K562 (cell line): Measurements from ENCODE around the gene MARCHF7. TPM values are rescaled to one million over a fixed set of nuclear protein-coding genes. Genes with fewer than 3 reads are reported as not detected.

Experiments used
- ATAC-seq: fragments of 200-7000 bp; cut with Tn5 transposase; 3 replicates; pipeline ENCODE4 v1.9.1; 2020; ENCODE audit warnings: moderate library complexity
- BruUV-seq: library from RNA; stranded (reverse); fragments of 400-500 nt; replicated peaks from 2 replicates; lab custom pipeline; 2021; lab: Mats Ljungman, UMichigan
- CTCF ChIA-PET: fragments of 300-600 bp; formaldehyde crosslinking; extraction: SDS; loops from one replicate; lab custom pipeline; 2021; ENCODE audit warnings: low intra/inter-chr PET ratio; lab: Yijun Ruan, JAX
- POLR2A ChIA-PET: fragments of 300-600, 350-650 bp; sonication (Branson Sonifier 250); formaldehyde crosslinking; extraction: SDS; loops from one replicate; lab custom pipeline; 2021; ENCODE audit warnings: antibody characterized with exemption, inconsistent platforms; lab: Yijun Ruan, JAX
- DNase-seq, 4 experiments: peaks; one replicate each; pipeline versions ENCODE4 v3.0.0 to v3.0.0-alpha.2; 2011 to 2018; ENCODE audit warnings: low spot score in 3 of 4, mixed read lengths in 3 of 4; ENCODE audit errors: extremely low read depth in 1 of 4
- FAIRE-seq: peaks from 2 replicates; lab custom pipeline; 2011; peaks lifted over from hg19 to GRCh38; lab: Jason Lieb, UNC
- H2AFZ ChIP-seq: 2 replicates; pipeline ENCODE4 v1.6.0; 2011; ENCODE audit warnings: low read depth, low read length, control low read depth, inconsistent platforms
- H3K27ac ChIP-seq: fragments of 200-600 bp; 3 replicates; pipeline ENCODE4 v1.8.0; 2011; ENCODE audit warnings: low read depth, mild to moderate bottlenecking, control low read depth, inconsistent platforms, low read length, moderate library complexity, mixed read lengths; ENCODE audit errors: extremely low read depth
- H3K27me3 ChIP-seq, 2 experiments: fragments of 300-600 bp in 1 of 2; 2 replicates in 1 of 2; 3 replicates in 1 of 2; pipeline versions ENCODE4 v1.6.0 to v1.8.0; 2011; ENCODE audit warnings: inconsistent platforms in 2 of 2, low read length in 2 of 2, mild to moderate bottlenecking in 1 of 2, mixed read lengths in 1 of 2, moderate library complexity in 1 of 2; ENCODE audit not compliant: control insufficient read depth in 2 of 2, insufficient read depth in 2 of 2
- H3K36me3 ChIP-seq: fragments of 300-600 bp; 3 replicates; pipeline ENCODE4 v1.8.0; 2011; ENCODE audit warnings: mild to moderate bottlenecking, low read length, inconsistent platforms; ENCODE audit not compliant: control insufficient read depth, insufficient read depth
- H3K4me1 ChIP-seq, 2 experiments: fragments of 200-600 bp in 1 of 2; replicated peaks in 1 of 2; 2 replicates in 1 of 2; 3 replicates in 1 of 2; pipeline versions ENCODE4 v1.5.1 to v1.8.0; 2011; ENCODE audit warnings: inconsistent platforms in 2 of 2, low read length in 2 of 2, mild to moderate bottlenecking in 1 of 2, mixed read lengths in 1 of 2, moderate library complexity in 1 of 2; ENCODE audit not compliant: control insufficient read depth in 2 of 2, insufficient read depth in 2 of 2
- H3K4me2 ChIP-seq: 2 replicates; pipeline ENCODE4 v1.6.1; 2011; ENCODE audit warnings: low read length, control low read depth, inconsistent platforms, mixed read lengths; ENCODE audit not compliant: insufficient read depth
- H3K4me3 ChIP-seq: fragments of 200-600 bp; sonication (generic), shearing (Covaris generic); 2 replicates; pipeline ENCODE4 v1.5.1; 2016; ENCODE audit warnings: control low read depth, inconsistent platforms
- H3K79me2 ChIP-seq: fragments of 200-600 bp; 3 replicates; pipeline ENCODE4 v1.8.0; 2011; ENCODE audit warnings: low read length, inconsistent platforms; ENCODE audit not compliant: control insufficient read depth, insufficient read depth
- H3K9ac ChIP-seq, 2 experiments: 2 replicates each; pipeline versions ENCODE4 v1.6.0 to v1.6.1; 2011; ENCODE audit warnings: low read depth in 2 of 2, low read length in 2 of 2, control low read depth in 1 of 2, inconsistent platforms in 1 of 2, mild to moderate bottlenecking in 1 of 2, mixed read lengths in 1 of 2; ENCODE audit not compliant: insufficient read depth in 1 of 2
- H3K9me1 ChIP-seq: one replicate; pipeline ENCODE4 v1.6.0; 2011; ENCODE audit warnings: inconsistent platforms, mild to moderate bottlenecking, low read length, moderate library complexity; ENCODE audit not compliant: control insufficient read depth, insufficient read depth
- H3K9me3 ChIP-seq: replicated peaks from 2 replicates; pipeline ENCODE4 v1.5.1; 2011; ENCODE audit warnings: low read depth, low read length, inconsistent platforms; ENCODE audit not compliant: control insufficient read depth, insufficient read depth
- H4K20me1 ChIP-seq: replicated peaks from 2 replicates; pipeline ENCODE4 v1.6.1; 2011; ENCODE audit warnings: low read length, inconsistent platforms, mixed read lengths; ENCODE audit not compliant: control insufficient read depth, insufficient read depth
- BMI1 ChIP-seq: fragments of 150-350 bp; IDR thresholded peaks from 2 replicates; pipeline ENCODE4 v1.6.1; 2014; ENCODE audit warnings: low read length
- EHMT2 ChIP-seq: fragments of 450-650 bp; IDR thresholded peaks from 2 replicates; pipeline ENCODE4 v1.6.1; 2018; ENCODE audit warnings: antibody characterized with exemption
- WGBS: fragments of 100-300 bp; shearing (Covaris generic); methylation state at CpG from one replicate; pipeline ENCODE4 v1.1.6; 2016; ENCODE audit warnings: low coverage, mixed read lengths; ENCODE audit not compliant: insufficient coverage; ENCODE audit errors: missing lambda C conversion rate; 5-methylcytosine and 5-hydroxymethylcytosine counted together
- in situ Hi-C: fragments of 300-500 bp; cut with MboI; formaldehyde crosslinking; loops from 4 replicates; pipeline ENCODE4 v1.15.0; 2018; ENCODE audit warnings: inconsistent platforms, mixed read lengths
- intact Hi-C: fragments of 100-400 bp; cut with micrococcal nuclease; formaldehyde crosslinking; loops from 2 replicates; pipeline ENCODE4 v1.14.2; 2022
- polyA plus RNA-seq, 8 experiments: library from polyadenylated mRNA; depleted of rRNA in 4 of 8; stranded (reverse) in 5 of 8; unstranded in 3 of 8; fragments of >200 nt; fragmentation: Nextera tagmentation in 2 of 8; fragmentation: Illumina TruSeq in 1 of 8; extraction: Ambion mirVana in 2 of 8; extraction: Trizol in 1 of 8; gene quantifications; 2 replicates each; pipeline versions ENCODE4 v1.2.1 to v1.2.3, GENCODE V29; 2011 to 2014; ENCODE audit warnings: inconsistent platforms in 1 of 8, missing spikeins in 1 of 8
- total RNA-seq, 7 experiments: library from RNA; depleted of rRNA in 6 of 7; stranded (reverse); fragments of >200 nt in 6 of 7; fragmentation: Illumina TruSeq in 2 of 7; extraction: Trizol in 2 of 7; gene quantifications; 2 replicates each; pipeline versions ENCODE4 v1.2.1 to v1.2.3, GENCODE V29; 2011 to 2021; ENCODE audit warnings: low replicate concordance in 1 of 7
- TF ChIP-seq, protein P1 (sequence below): fragments of 450-650 bp; IDR thresholded peaks from 2 replicates; pipeline ENCODE4 v1.6.1; 2017; ENCODE audit warnings: antibody characterized with exemption
- TF ChIP-seq, protein P2 (sequence below): sonication (generic); formaldehyde crosslinking; IDR thresholded peaks from 2 replicates; pipeline ENCODE4 v1.4.0; 2020; ENCODE audit warnings: mild to moderate bottlenecking, missing genetic modification reagents
- TF ChIP-seq, protein P3 (sequence below): fragments of 450-650 bp; IDR thresholded peaks from 2 replicates; pipeline ENCODE4 v1.6.1; 2016; ENCODE audit warnings: mild to moderate bottlenecking, moderate library complexity

MARCHF7 gene
- total and polyA plus RNA-seq, 9 of the 15 experiments (the other 6 are each of a cell fraction or from before 2014, with no cell fraction given), result 58.2 to 137 (median 86.7) TPM

DNA sequence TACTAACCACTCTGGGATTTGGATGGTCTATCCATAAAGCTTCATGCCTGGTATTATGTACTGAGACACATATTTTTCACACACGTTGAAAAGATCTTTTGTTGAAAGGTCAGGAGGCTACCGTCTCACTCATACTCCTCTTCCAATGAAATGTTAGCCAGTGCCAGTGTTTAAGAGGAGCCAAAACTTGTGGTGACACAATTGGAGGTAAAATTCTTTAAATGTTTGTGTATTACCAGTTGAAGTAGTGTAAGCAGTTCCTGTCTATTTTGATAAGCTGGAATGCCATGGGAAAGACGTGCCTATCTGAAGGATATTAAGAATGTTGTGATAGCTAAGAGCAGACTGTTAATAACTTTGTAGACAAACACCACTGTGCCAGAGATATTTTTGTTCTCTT lies 32.1 kb downstream of the MARCHF7 start:
- H3K9ac ChIP-seq, result no peak overlapping the region
- CTCF ChIA-PET, result no interaction called here
- ATAC-seq, result no peak
- TF ChIP-seq BMI1 (no peak), EHMT2 (no peak)
- TF ChIP-seq, protein P1, sequence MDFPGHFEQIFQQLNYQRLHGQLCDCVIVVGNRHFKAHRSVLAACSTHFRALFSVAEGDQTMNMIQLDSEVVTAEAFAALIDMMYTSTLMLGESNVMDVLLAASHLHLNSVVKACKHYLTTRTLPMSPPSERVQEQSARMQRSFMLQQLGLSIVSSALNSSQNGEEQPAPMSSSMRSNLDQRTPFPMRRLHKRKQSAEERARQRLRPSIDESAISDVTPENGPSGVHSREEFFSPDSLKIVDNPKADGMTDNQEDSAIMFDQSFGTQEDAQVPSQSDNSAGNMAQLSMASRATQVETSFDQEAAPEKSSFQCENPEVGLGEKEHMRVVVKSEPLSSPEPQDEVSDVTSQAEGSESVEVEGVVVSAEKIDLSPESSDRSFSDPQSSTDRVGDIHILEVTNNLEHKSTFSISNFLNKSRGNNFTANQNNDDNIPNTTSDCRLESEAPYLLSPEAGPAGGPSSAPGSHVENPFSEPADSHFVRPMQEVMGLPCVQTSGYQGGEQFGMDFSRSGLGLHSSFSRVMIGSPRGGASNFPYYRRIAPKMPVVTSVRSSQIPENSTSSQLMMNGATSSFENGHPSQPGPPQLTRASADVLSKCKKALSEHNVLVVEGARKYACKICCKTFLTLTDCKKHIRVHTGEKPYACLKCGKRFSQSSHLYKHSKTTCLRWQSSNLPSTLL, result no peak
- TF ChIP-seq, protein P2, sequence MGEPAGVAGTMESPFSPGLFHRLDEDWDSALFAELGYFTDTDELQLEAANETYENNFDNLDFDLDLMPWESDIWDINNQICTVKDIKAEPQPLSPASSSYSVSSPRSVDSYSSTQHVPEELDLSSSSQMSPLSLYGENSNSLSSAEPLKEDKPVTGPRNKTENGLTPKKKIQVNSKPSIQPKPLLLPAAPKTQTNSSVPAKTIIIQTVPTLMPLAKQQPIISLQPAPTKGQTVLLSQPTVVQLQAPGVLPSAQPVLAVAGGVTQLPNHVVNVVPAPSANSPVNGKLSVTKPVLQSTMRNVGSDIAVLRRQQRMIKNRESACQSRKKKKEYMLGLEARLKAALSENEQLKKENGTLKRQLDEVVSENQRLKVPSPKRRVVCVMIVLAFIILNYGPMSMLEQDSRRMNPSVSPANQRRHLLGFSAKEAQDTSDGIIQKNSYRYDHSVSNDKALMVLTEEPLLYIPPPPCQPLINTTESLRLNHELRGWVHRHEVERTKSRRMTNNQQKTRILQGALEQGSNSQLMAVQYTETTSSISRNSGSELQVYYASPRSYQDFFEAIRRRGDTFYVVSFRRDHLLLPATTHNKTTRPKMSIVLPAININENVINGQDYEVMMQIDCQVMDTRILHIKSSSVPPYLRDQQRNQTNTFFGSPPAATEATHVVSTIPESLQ (CRISPR knock-in tag), result no peak
- TF ChIP-seq, protein P3, sequence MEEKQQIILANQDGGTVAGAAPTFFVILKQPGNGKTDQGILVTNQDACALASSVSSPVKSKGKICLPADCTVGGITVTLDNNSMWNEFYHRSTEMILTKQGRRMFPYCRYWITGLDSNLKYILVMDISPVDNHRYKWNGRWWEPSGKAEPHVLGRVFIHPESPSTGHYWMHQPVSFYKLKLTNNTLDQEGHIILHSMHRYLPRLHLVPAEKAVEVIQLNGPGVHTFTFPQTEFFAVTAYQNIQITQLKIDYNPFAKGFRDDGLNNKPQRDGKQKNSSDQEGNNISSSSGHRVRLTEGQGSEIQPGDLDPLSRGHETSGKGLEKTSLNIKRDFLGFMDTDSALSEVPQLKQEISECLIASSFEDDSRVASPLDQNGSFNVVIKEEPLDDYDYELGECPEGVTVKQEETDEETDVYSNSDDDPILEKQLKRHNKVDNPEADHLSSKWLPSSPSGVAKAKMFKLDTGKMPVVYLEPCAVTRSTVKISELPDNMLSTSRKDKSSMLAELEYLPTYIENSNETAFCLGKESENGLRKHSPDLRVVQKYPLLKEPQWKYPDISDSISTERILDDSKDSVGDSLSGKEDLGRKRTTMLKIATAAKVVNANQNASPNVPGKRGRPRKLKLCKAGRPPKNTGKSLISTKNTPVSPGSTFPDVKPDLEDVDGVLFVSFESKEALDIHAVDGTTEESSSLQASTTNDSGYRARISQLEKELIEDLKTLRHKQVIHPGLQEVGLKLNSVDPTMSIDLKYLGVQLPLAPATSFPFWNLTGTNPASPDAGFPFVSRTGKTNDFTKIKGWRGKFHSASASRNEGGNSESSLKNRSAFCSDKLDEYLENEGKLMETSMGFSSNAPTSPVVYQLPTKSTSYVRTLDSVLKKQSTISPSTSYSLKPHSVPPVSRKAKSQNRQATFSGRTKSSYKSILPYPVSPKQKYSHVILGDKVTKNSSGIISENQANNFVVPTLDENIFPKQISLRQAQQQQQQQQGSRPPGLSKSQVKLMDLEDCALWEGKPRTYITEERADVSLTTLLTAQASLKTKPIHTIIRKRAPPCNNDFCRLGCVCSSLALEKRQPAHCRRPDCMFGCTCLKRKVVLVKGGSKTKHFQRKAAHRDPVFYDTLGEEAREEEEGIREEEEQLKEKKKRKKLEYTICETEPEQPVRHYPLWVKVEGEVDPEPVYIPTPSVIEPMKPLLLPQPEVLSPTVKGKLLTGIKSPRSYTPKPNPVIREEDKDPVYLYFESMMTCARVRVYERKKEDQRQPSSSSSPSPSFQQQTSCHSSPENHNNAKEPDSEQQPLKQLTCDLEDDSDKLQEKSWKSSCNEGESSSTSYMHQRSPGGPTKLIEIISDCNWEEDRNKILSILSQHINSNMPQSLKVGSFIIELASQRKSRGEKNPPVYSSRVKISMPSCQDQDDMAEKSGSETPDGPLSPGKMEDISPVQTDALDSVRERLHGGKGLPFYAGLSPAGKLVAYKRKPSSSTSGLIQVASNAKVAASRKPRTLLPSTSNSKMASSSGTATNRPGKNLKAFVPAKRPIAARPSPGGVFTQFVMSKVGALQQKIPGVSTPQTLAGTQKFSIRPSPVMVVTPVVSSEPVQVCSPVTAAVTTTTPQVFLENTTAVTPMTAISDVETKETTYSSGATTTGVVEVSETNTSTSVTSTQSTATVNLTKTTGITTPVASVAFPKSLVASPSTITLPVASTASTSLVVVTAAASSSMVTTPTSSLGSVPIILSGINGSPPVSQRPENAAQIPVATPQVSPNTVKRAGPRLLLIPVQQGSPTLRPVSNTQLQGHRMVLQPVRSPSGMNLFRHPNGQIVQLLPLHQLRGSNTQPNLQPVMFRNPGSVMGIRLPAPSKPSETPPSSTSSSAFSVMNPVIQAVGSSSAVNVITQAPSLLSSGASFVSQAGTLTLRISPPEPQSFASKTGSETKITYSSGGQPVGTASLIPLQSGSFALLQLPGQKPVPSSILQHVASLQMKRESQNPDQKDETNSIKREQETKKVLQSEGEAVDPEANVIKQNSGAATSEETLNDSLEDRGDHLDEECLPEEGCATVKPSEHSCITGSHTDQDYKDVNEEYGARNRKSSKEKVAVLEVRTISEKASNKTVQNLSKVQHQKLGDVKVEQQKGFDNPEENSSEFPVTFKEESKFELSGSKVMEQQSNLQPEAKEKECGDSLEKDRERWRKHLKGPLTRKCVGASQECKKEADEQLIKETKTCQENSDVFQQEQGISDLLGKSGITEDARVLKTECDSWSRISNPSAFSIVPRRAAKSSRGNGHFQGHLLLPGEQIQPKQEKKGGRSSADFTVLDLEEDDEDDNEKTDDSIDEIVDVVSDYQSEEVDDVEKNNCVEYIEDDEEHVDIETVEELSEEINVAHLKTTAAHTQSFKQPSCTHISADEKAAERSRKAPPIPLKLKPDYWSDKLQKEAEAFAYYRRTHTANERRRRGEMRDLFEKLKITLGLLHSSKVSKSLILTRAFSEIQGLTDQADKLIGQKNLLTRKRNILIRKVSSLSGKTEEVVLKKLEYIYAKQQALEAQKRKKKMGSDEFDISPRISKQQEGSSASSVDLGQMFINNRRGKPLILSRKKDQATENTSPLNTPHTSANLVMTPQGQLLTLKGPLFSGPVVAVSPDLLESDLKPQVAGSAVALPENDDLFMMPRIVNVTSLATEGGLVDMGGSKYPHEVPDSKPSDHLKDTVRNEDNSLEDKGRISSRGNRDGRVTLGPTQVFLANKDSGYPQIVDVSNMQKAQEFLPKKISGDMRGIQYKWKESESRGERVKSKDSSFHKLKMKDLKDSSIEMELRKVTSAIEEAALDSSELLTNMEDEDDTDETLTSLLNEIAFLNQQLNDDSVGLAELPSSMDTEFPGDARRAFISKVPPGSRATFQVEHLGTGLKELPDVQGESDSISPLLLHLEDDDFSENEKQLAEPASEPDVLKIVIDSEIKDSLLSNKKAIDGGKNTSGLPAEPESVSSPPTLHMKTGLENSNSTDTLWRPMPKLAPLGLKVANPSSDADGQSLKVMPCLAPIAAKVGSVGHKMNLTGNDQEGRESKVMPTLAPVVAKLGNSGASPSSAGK, result no peak

More for the DNA sequence above, 32.1 kb downstream of the MARCHF7 start:
- in situ Hi-C loops, result no loop called here
- no peaks in the 10 kb centered on the region for H3K27me3 ChIP-seq
- FAIRE-seq, result no peak
- peaks cover 57% of the 10 kb centered on the region for H3K79me2 ChIP-seq
- BruUV-seq, result no TSS peak
- H2AFZ ChIP-seq, result no peak overlapping the region
- DNase-seq, result no peak
- no peaks in the 10 kb centered on the region for H3K4me1 ChIP-seq
- H3K27ac ChIP-seq, result no peak overlapping the region
- peaks cover 92% of the 10 kb centered on the region for H3K36me3 ChIP-seq
- H3K4me3 ChIP-seq, result no peak overlapping the region
- no peaks in the 10 kb centered on the region for H3K9me3 ChIP-seq
- H4K20me1 ChIP-seq, result no peaks in the 10 kb centered on the region
- POLR2A ChIA-PET, result interaction anchor here (0.9 kb wide), 1 partner anchor 10 kb away, joined by 3 read pairs; no protein-coding TSS in a partner anchor
- 85% methylated on average over 3 of the region's 3 CpGs for WGBS
- no peak overlapping the region for H3K4me2 ChIP-seq
- no peaks in the 10 kb centered on the region for H3K9me1 ChIP-seq
- intact Hi-C loops, result no loop called here
